Measurements from ENCODE around the gene PIGS.

Gene PIGS

GRCh38 chr17:28597606-28598383 lies 26.5 kb upstream of the PIGS start:
- TF ChIP-seq CTCF (IDR thresholded peaks at IDR 0.05; ENCODE audit: low read depth, low read length): no peak
- peak overlapping the region; percentile 83 for H3K4me3 ChIP-seq (ENCODE audit: low read depth, low read length)

GRCh38 chr17:28592260-28592659 lies 20.9 kb upstream of the PIGS start:
- no peak for TF ChIP-seq CTCF (IDR thresholded peaks at IDR 0.05; ENCODE audit: low read depth, low read length)
- no peak overlapping the region for H3K4me3 ChIP-seq (ENCODE audit: low read depth, low read length)

GRCh38 chr17:28585851-28586250 lies 14.5 kb upstream of the PIGS start:
- no peak overlapping the region for H3K4me3 ChIP-seq (ENCODE audit: low read depth, low read length)
- TF ChIP-seq CTCF (IDR thresholded peaks at IDR 0.05; ENCODE audit: low read depth, low read length): no peak

GRCh38 chr17:28584434-28584833 lies 13.1 kb upstream of the PIGS start:
- no peak overlapping the region for H3K4me3 ChIP-seq (ENCODE audit: low read depth, low read length)
- no peak for TF ChIP-seq CTCF (IDR thresholded peaks at IDR 0.05; ENCODE audit: low read depth, low read length)

- no peak for TF ChIP-seq CTCF (IDR thresholded peaks at IDR 0.05; ENCODE audit: low read depth, low read length)
- H3K4me3 ChIP-seq (ENCODE audit: low read depth, low read length): no peak overlapping the region
Measured at GRCh38 chr17:28582513-28582912, 11.2 kb upstream of the PIGS start.

- no peak for TF ChIP-seq CTCF (IDR thresholded peaks at IDR 0.05; ENCODE audit: low read depth, low read length)
- no peak overlapping the region for H3K4me3 ChIP-seq (ENCODE audit: low read depth, low read length)
Measured at GRCh38 chr17:28580959-28581358, 9.6 kb upstream of the PIGS start.

- H3K4me3 ChIP-seq (ENCODE audit: low read depth, low read length): no peak overlapping the region
- no peak for TF ChIP-seq CTCF (IDR thresholded peaks at IDR 0.05; ENCODE audit: low read depth, low read length)
Measured at GRCh38 chr17:28579526-28579925, 8.2 kb upstream of the PIGS start.
